ENCODE results near the gene TGM5.
A peak's percentile ranks its signal among the peaks of the same experiment; 100 is the strongest.
"Not testable (repeated sequence)": the region's sequence is repeated elsewhere in the genome, so short reads cannot be mapped to it uniquely, and the experiment has no call there.

Gene TGM5

DNA sequence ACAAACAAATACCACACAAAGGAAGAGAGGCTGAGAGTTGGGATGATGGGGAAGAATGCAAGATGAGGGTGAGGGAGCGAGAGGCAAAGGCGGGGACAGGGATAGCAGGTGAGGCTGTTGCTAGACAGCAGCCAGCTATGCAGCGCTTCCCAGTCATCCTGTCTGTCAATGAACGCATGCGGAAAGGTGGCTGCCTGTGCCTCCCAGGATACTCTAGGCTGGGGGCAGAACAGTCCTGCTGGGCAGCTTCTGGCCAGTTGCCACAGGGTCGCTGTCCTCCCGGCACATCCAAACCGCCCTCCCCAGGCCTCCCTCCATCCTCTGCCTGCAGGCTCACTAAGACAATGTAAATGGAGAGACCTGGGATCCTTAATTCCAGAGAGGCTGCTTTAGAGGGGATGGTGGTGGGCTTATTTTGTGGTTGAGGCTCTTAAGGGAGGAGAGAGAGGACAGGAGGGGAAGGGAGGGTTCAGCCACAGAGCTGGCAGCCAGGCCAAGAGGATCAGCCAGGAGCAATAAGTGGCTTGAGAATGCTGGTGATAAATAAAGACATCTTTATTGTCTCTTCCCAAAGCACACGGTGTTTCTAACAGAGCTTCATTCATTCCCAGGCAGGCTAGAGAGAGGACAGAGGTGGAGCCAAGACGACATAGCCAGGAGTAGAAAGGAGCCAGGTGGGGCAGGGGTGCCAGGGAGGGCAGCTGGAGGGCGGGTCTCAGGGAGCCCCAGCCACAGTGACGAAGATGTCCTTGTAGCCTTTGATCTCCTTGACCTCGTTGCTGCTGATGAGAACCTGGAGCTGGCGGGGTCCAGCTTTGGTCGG, 9.2 kb upstream of the TGM5 start:
- no peak for DNase-seq

DNA sequence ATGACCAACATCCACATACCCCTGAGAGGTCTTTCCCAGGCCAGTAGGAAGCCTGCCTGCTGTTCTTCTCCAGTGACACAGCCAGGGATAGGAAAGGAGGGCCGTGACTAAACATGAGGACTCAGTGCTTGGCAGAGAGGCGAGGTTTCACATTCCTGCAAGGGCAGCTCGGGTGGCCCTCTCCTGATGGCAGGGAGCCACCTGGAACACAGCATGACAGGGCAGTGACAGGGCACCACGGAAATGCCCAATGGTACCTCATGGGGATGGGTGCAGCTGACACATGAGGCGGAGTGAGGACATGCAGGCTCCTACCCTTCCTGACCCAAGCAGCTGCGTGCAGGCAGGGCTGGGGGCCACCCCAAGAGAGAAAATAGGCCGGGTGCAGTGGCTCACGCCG, 7.4 kb upstream of the TGM5 start:
- no peak for DNase-seq

DNA sequence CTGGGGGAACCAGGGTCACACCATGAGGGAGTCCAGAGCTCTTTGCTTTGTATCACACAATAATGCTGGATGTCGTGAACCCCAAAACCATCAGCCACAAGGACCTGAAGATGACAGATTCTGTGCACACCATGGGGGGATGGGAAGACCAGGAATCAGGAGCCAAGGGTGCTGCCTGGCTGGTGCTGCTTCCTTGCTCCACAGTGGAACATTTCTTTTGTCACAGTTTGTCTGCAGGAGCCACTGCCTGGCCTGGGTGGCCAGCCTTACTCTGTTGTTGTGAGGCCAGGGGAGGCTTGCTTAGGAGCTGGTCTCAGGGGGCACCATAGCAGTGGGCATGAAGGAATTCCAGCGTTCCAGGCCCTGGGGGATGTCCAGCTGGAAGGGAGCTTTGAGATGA, 6.5 kb upstream of the TGM5 start:
- no peak for DNase-seq

- not testable (repeated sequence) for DNase-seq
Observed at GRCh38 chr15:43271908-43272307, 5.2 kb upstream of the TGM5 start.

- no peak for DNase-seq
Observed at GRCh38 chr15:43270676-43271306, 4.1 kb upstream of the TGM5 start.

DNA sequence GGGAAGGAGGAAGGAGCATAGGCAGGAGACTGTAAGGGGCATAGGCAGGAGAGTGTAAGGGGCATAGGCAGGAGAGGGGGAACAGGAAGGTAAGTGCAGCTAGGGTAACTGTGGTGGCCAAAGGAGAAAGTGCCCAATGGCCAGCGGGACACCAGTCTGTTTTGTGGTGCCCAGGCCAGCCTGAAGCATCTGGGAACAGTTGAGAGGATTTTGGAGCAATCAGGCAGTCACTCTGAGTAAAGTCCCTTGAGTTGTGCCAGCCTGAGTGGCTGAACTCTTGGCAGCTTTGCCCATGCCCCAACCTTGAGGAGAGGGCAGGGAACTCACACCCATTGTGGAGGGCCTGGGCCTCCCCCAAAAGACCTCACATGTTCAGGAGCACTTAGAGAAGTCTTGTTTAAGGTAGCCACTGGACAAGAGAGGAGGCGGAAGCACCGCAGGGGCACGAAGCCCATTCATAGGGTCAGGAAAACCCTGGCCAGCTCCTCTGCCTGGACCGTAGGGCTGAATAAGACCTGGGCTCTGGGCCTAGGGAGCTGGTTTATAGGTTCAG, 3.5 kb upstream of the TGM5 start:
- DNase-seq: no peak

DNA sequence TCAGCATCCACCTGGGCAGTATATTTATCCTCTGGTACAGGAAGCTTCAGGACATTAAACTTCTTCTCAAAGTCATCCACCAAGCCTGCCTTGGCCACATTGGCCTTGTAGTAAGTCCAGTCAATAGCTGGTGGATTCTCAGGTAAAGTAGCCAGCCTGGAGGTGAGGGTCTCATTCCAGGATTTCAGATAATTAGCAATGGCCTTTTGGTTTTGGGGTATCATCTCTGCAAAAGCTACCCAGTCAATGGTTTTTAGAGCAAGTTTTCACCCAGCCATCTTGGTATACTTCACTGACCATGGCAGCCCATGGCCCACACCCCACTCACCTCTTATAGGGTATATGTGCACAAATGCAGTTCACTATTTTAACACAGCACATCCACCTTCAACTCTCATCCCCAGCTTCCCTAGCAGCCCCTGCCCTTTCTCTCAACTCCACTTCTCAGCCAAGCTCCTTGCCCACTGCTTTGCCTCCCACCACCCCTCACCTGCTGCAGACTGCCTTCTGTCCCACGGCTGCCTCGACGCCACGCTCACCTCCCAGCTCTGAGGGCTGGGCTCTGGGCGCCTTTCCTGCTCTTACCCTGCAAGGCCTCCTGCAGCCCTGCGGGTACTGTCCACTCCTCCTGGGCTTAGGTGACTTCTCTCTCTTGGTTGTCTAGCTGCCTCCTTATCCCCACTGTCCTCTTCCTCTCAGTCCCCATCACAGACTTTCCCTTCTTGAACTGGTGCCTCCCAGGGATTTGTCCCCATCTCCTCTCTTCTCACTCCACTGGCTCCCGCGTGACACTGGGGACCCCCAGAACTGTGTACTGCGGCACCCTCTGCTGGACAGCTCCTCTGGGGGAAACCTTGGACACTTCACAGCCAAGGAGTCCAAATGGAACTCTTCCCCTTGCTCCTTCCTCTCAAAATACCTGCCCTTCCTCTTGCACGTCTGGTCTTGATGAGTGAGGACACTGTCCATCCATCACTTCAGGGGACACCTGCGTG, 1.7 kb upstream of the TGM5 start:
- DNase-seq: no peak

DNA sequence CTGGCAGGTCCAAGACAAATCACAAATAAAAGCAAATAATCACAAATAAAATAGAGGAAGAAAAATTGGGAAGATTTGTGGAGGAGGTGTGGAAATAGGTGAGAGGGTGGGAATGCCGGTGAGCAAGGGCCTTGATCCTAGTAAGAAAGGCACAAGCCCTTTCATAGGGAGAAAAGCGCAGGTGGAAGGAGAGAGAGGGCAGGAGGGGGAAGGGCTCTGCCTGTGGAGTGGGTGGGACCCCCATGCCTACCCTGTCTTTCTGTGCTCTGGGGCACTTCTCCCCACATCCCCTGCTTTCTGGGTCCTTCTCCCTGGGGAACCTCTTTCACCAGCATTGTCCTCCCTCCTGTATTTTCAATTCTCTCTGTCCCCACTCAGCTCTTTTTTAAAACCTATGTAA, 711 bp upstream of the TGM5 start:
- no peak for DNase-seq

DNA sequence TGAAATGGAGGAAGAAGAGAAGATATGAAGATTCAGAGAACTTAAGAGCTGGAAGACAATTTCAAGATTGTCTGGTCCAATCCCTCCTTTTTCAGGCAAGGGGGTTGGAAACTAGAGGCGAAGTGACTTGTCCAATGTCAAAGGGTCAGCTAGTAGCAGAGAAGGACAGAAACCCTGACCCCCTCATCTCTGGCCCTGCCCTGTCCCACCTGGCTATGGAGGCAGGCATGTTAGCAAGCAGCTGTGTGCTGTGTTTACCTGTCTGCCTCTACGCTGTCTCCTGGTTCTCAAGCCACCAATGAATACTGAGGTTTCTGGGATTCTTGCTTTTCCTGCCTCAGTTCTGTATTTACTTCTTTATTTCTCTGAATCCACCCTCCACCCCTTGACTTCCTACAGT, 342 bp downstream of the TGM5 start:
- DNase-seq: no peak

DNA sequence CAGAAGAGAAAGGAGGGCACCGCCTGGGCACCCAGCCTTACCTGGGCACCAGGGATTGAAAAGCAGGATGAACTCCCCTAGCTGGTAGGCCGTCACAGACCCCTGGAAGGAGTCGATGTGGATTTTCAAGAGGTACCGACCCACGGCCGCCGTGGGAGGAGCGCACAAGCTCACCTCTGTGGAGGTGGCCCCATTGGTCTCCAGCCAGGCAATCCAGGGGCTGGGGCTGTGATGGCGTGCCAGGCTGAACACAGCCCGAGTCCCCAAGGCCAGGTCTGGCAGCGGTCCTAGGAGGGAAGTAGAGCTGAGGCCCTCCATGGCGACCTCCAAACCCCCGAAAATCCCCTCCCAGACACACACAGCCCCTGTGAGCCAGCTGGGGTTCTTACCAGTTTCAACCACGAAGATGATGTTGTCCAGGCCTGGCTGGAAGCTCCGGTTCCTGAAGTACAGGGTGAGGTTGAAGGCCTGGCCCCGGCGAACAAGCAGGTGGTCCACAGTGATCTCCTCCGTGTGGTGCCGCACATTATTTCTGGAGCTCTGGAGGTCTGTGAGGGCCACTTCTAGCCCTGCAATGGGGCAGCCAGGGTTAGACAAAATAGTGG, 6.6 kb downstream of the TGM5 start:
- DNase-seq: no peak

- no peak for DNase-seq
Observed at GRCh38 chr15:43258781-43259180, 7.9 kb downstream of the TGM5 start.

DNA sequence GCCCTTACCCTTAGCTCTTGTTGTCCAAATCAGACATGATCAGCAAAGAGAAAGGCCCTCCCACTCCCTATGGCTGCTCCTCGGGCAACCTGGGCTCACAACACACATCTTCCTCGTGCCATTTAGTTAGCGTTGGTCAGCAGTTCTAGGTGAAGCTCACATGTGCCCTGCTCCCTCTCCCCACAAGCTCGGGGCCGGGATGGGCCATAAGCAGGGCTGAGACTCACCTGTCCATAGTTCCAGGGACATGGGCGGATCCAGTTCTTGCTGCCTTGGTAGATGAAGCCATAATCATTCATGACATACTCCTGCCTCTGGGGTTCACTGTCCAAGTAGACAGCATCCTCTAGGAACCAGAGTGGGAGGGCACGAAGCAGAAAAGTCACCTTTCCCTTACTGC, 10.4 kb downstream of the TGM5 start:
- DNase-seq: no peak

DNA sequence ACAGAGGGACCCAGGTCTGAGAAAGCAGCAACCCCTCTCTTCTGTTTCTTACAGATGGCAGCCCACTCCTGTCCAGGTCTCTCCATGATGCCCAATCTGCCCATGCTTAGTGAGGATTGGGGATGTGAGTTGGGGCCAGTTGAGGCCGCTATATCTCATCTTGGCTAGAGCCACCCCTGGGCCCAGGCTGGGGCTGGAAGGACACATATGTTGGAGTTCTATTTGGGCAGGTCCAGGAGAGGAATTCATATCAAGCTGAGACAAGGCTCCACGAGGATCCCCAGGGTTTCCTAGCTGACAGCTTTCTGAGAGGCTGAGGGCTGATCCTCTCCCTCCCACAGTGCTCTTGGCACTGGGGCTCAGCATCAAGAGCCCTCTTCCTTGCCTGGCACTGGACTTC, 11.4 kb downstream of the TGM5 start:
- DNase-seq: no peak

GRCh38 chr15:43253431-43254403, 13.0 kb downstream of the TGM5 start:
- DNase-seq: peak; percentile 5

- no peak for DNase-seq
Observed at GRCh38 chr15:43251871-43252250, 14.9 kb downstream of the TGM5 start.

- DNase-seq: no peak
Observed at GRCh38 chr15:43251185-43251870, 15.4 kb downstream of the TGM5 start.

- DNase-seq: no peak
Observed at GRCh38 chr15:43250785-43251184, 15.9 kb downstream of the TGM5 start.

DNA sequence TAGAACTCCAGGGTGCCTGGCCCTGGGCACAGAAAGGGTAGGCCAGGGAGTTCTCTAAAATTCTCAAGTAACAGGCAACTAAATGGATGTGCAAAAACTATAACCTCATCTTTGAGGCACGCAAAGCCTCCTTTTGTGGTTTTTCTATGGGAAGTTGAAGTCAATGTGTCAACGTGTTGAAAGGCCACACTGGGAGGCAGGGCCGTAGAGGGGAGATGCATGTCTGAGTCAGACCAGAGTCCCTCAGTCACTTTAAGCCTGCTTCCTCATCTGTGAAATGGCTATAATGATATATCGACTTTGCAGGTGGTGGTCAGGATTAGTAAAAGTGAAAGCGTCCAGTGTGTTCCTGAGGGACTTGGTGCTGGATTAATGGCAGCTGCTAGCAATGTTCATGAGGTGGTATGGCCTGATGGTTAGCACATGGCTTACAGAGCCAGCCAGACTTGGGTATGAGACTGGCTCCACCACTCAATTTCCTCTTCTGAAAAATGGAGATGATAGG, 17.0 kb downstream of the TGM5 start:
- no peak for DNase-seq

- no peak for DNase-seq
Observed at GRCh38 chr15:43249236-43249635, 17.5 kb downstream of the TGM5 start.

GRCh38 chr15:43246261-43246774, 20.4 kb downstream of the TGM5 start:
- no peak for DNase-seq

All from NCI-H2107 (cell line).